IPS-18a (cell line): ENCODE results near the gene PGM2L1.

ENCODE experiments used
- H3K27ac ChIP-seq: one replicate; pipeline ENCODE4 v1.5.1; 2013; ENCODE audit warnings: low read length
- H3K27me3 ChIP-seq: one replicate; pipeline ENCODE4 v1.6.1; 2013; ENCODE audit warnings: mild to moderate bottlenecking, low read length; ENCODE audit not compliant: control insufficient read depth, insufficient read depth
- H3K36me3 ChIP-seq: one replicate; pipeline ENCODE4 v1.6.1; 2013; ENCODE audit warnings: low read depth, low read length; ENCODE audit not compliant: control insufficient read depth
- H3K4me1 ChIP-seq: one replicate; pipeline ENCODE4 v1.6.1; 2013; ENCODE audit warnings: low read depth, low read length; ENCODE audit not compliant: control insufficient read depth
- H3K4me3 ChIP-seq: one replicate; pipeline ENCODE4 v1.5.1; 2013; ENCODE audit warnings: low read length
- H3K9ac ChIP-seq: one replicate; pipeline ENCODE4 v1.6.1; 2013; ENCODE audit warnings: mild to moderate bottlenecking, low read length, moderate library complexity
- H3K9me3 ChIP-seq: one replicate; pipeline ENCODE4 v1.6.1; 2013; ENCODE audit warnings: low read depth, low read length; ENCODE audit not compliant: control insufficient read depth

Gene PGM2L1

GRCh38 chr11:74283580-74284180, 114.6 kb downstream of the PGM2L1 start:
- H3K9me3 ChIP-seq, result no peaks in the 10 kb centered on the region
- no peaks in the 10 kb centered on the region for H3K27me3 ChIP-seq
- no peak overlapping the region for H3K9ac ChIP-seq
- H3K4me3 ChIP-seq, result no peak overlapping the region
- H3K4me1 ChIP-seq, result no peaks in the 10 kb centered on the region
- H3K27ac ChIP-seq, result no peak overlapping the region
- H3K36me3 ChIP-seq, result no peaks in the 10 kb centered on the region

- H3K4me1 ChIP-seq, result no peaks in the 10 kb centered on the region
- H3K36me3 ChIP-seq, result no peaks in the 10 kb centered on the region
- H3K27ac ChIP-seq, result no peak overlapping the region
Measured at GRCh38 chr11:74282914-74283371, 115.3 kb downstream of the PGM2L1 start.

GRCh38 chr11:74282421-74282820, 115.8 kb downstream of the PGM2L1 start:
- Histone ChIP-seq H3K9me3 (no peaks in the 10 kb centered on the region), H3K9ac (no peak overlapping the region), H3K36me3 (no peaks in the 10 kb centered on the region), H3K4me1 (no peaks in the 10 kb centered on the region), H3K4me3 (no peak overlapping the region), H3K27me3 (no peaks in the 10 kb centered on the region), H3K27ac (no peak overlapping the region)

More at GRCh38 chr11:74282914-74283371, 115.3 kb downstream of the PGM2L1 start:
- H3K9ac ChIP-seq, result no peak overlapping the region
- no peaks in the 10 kb centered on the region for H3K9me3 ChIP-seq
- H3K27me3 ChIP-seq, result no peaks in the 10 kb centered on the region
- no peak overlapping the region for H3K4me3 ChIP-seq

GRCh38 chr11:74280494-74280893, 117.7 kb downstream of the PGM2L1 start:
- H3K9me3 ChIP-seq, result no peaks in the 10 kb centered on the region
- no peak overlapping the region for H3K9ac ChIP-seq
- H3K36me3 ChIP-seq, result no peaks in the 10 kb centered on the region
- no peak overlapping the region for H3K4me3 ChIP-seq
- no peak overlapping the region for H3K27ac ChIP-seq
- H3K27me3 ChIP-seq, result no peaks in the 10 kb centered on the region
- no peaks in the 10 kb centered on the region for H3K4me1 ChIP-seq
